HEK293 (cell line): Measurements from ENCODE around the gene TIMM9.

ENCODE experiments used
- KLF10 ChIP-seq: fragments of 450-650 bp; IDR thresholded peaks from 2 replicates; pipeline ENCODE4 v1.5.1; 2018; ENCODE audit warnings: missing biosample characterization, mild to moderate bottlenecking, missing genetic modification characterization
- KLF16 ChIP-seq: fragments of 450-650 bp; formaldehyde crosslinking; IDR thresholded peaks from 2 replicates; pipeline ENCODE4 v1.5.1; 2017; ENCODE audit warnings: missing biosample characterization, missing genetic modification characterization
- PATZ1 ChIP-seq: fragments of 450-650 bp; formaldehyde crosslinking; IDR thresholded peaks from 2 replicates; pipeline ENCODE4 v1.5.1; 2016; ENCODE audit warnings: missing biosample characterization, missing genetic modification characterization
- PRDM2 ChIP-seq: fragments of 450-650 bp; formaldehyde crosslinking; IDR thresholded peaks from 2 replicates; pipeline ENCODE4 v1.5.1; 2016; ENCODE audit warnings: missing biosample characterization, missing genetic modification characterization, borderline replicate concordance
- SETDB1 ChIP-seq: IDR thresholded peaks from one replicate; pipeline ENCODE4 v1.6.1; 2017; ENCODE audit warnings: mild to moderate bottlenecking, low read length, moderate library complexity, mixed read lengths; ENCODE audit not compliant: insufficient read length
- ZBTB11 ChIP-seq: fragments of 450-650 bp; formaldehyde crosslinking; conservative IDR thresholded peaks from 2 replicates; pipeline ENCODE4 v1.5.1; 2016; ENCODE audit warnings: low read depth, missing biosample characterization, missing genetic modification characterization
- ZBTB20 ChIP-seq: fragments of 450-650 bp; formaldehyde crosslinking; IDR thresholded peaks from 2 replicates; pipeline ENCODE4 v1.5.1; 2016; ENCODE audit warnings: missing biosample characterization, missing genetic modification characterization
- ZBTB26 ChIP-seq: fragments of 450-650 bp; formaldehyde crosslinking; optimal IDR thresholded peaks from 2 replicates; pipeline ENCODE3; 2016; ENCODE audit warnings: missing biosample characterization, mild to moderate bottlenecking, missing genetic modification characterization
- ZBTB8A ChIP-seq: fragments of 450-650 bp; formaldehyde crosslinking; IDR thresholded peaks from 2 replicates; pipeline ENCODE4 v1.5.1; 2016; ENCODE audit warnings: missing biosample characterization, missing genetic modification characterization
- ZNF112 ChIP-seq: fragments of 450-650 bp; formaldehyde crosslinking; IDR thresholded peaks from 2 replicates; pipeline ENCODE4 v1.5.0; 2017; ENCODE audit warnings: missing biosample characterization, missing genetic modification characterization
- ZNF16 ChIP-seq: fragments of 450-650 bp; formaldehyde crosslinking; IDR thresholded peaks from 2 replicates; pipeline ENCODE4 v1.5.1; 2016; ENCODE audit warnings: low read depth, missing biosample characterization, missing genetic modification characterization
- ZNF366 ChIP-seq: fragments of 450-650 bp; formaldehyde crosslinking; conservative IDR thresholded peaks from 2 replicates; pipeline ENCODE4 v1.5.1; 2016; ENCODE audit warnings: missing biosample characterization, missing genetic modification characterization
- ZNF513 ChIP-seq: fragments of 450-650 bp; IDR thresholded peaks from 2 replicates; pipeline ENCODE4 v1.5.1; 2018; ENCODE audit warnings: missing biosample characterization, missing genetic modification characterization
- ZNF610 ChIP-seq: fragments of 450-650 bp; formaldehyde crosslinking; IDR thresholded peaks from 2 replicates; pipeline ENCODE4 v1.5.1; 2016; ENCODE audit warnings: missing biosample characterization, missing genetic modification characterization, borderline replicate concordance
- ZSCAN30 ChIP-seq: fragments of 450-650 bp; IDR thresholded peaks from 2 replicates; pipeline ENCODE4 v1.5.1; 2018; ENCODE audit warnings: missing biosample characterization, mild to moderate bottlenecking, missing genetic modification characterization, moderate library complexity

Gene TIMM9

GRCh38 chr14:58395812-58396788 lies 31.2 kb downstream of the TIMM9 start, which contains the start of gene TOMM20L (continued):
- TF ChIP-seq ZNF16 (tag by site-specific recombination) (no peak), ZBTB8A (peak; percentile 26; the same call in 1 of the 2 replicates), ZNF513 (tag by site-specific recombination) (peak; percentile 6; the same call in 1 of the 2 replicates), ZNF112 (tag by site-specific recombination) (no peak), KLF10 (tag by site-specific recombination) (peak; percentile 43; the same call in 1 of the 2 replicates), ZBTB26 (tag by site-specific recombination) (peak; percentile 30), KLF16 (tag by site-specific recombination) (no peak), ZBTB11 (tag by site-specific recombination) (peak; percentile 10; the same call in 1 of the 2 replicates), ZNF366 (tag by site-specific recombination) (0 out of 2 replicates have a peak, but pooled peaks have one; percentile 10), ZSCAN30 (peak; percentile 54; the same call in 1 of the 2 replicates), PATZ1 (tag by site-specific recombination) (no peak), ZNF610 (tag by site-specific recombination) (no peak), ZBTB20 (peak; percentile 34; the same call in 1 of the 2 replicates), PRDM2 (no peak), SETDB1 (no peak)
